GM12878 (cell line): ENCODE results near the gene TMPRSS11D. TPM values are rescaled to one million over a fixed set of nuclear protein-coding genes. Genes with fewer than 3 reads are reported as not detected.

Experiments used
- ATAC-seq: fragments of 200-7000 bp; cut with Tn5 transposase; 3 replicates; pipeline ENCODE4 v1.9.1; 2020; ENCODE audit warnings: mild to moderate bottlenecking, moderate library complexity
- BruUV-seq: library from RNA; stranded (reverse); fragments of 400-500 nt; replicated peaks from 2 replicates; lab custom pipeline; 2021; lab: Mats Ljungman, UMichigan
- CTCF ChIA-PET: fragments of 300-600 bp; sonication (Branson Sonifier 250); formaldehyde crosslinking; extraction: SDS; loops from one replicate; lab custom pipeline; 2021; ENCODE audit warnings: inconsistent platforms; lab: Yijun Ruan, JAX
- POLR2A ChIA-PET: fragments of 350-600 bp; formaldehyde crosslinking; extraction: SDS; loops from one replicate; lab custom pipeline; 2021; ENCODE audit warnings: inconsistent platforms; lab: Charles Lee
- RAD21 ChIA-PET: fragments of 300-600 bp; sonication (Branson Sonifier 250); formaldehyde crosslinking; loops from one replicate; lab custom pipeline; 2023; ENCODE audit warnings: antibody characterized with exemption; ENCODE audit not compliant: unreplicated experiment; lab: Charles Lee
- SMC1A ChIA-PET: fragments of 300-600 bp; sonication (Branson Sonifier 250); formaldehyde crosslinking; loops from one replicate; lab custom pipeline; 2023; ENCODE audit not compliant: unreplicated experiment, uncharacterized antibody; lab: Charles Lee
- DNase-seq: peaks from one replicate; pipeline ENCODE4 v3.0.0-alpha.2; 2011; ENCODE audit warnings: low read depth, low spot score
- FAIRE-seq: peaks from 3 replicates; lab custom pipeline; 2011; peaks lifted over from hg19 to GRCh38; lab: Jason Lieb, UNC
- H2AFZ ChIP-seq: 2 replicates; pipeline ENCODE4 v1.6.0; 2011; ENCODE audit warnings: low read depth, low read length, control low read depth; ENCODE audit not compliant: control insufficient read depth
- H3K27ac ChIP-seq: 2 replicates; pipeline ENCODE4 v1.5.1; 2011; ENCODE audit warnings: control low read depth; ENCODE audit not compliant: control insufficient read depth, insufficient read depth
- H3K27me3 ChIP-seq, 2 experiments: replicated peaks in 1 of 2; 2 replicates each; pipeline versions ENCODE4 v1.6.0 to v1.6.1; 2011; ENCODE audit warnings: low read length in 1 of 2; ENCODE audit not compliant: control insufficient read depth in 2 of 2, insufficient read depth in 2 of 2
- H3K36me3 ChIP-seq, 2 experiments: 2 replicates each; pipeline ENCODE4 v1.5.1; 2011; ENCODE audit warnings: low read length in 1 of 2; ENCODE audit not compliant: control insufficient read depth in 2 of 2, insufficient read depth in 2 of 2
- H3K4me1 ChIP-seq: 2 replicates; pipeline ENCODE4 v1.6.1; 2011; ENCODE audit warnings: mild to moderate bottlenecking, low read length, moderate library complexity, mixed read lengths; ENCODE audit not compliant: control insufficient read depth, insufficient read depth
- H3K4me2 ChIP-seq: 2 replicates; pipeline ENCODE4 v1.6.0; 2011; ENCODE audit warnings: control low read depth; ENCODE audit not compliant: control insufficient read depth, insufficient read depth
- H3K4me3 ChIP-seq: fragments of 200-600 bp; sonication (generic); 2 replicates; pipeline ENCODE4 v1.5.1; 2016
- H3K79me2 ChIP-seq: 2 replicates; pipeline ENCODE4 v1.6.0; 2011; ENCODE audit warnings: low read length; ENCODE audit not compliant: control insufficient read depth, insufficient read depth
- H3K9ac ChIP-seq: 2 replicates; pipeline ENCODE4 v1.8.0; 2011; ENCODE audit warnings: low read length, control low read depth, mixed read lengths; ENCODE audit not compliant: control insufficient read depth, insufficient read depth
- H3K9me3 ChIP-seq: replicated peaks from 3 replicates; pipeline ENCODE4 v1.5.1; 2011; ENCODE audit warnings: mild to moderate bottlenecking, low read length; ENCODE audit not compliant: control insufficient read depth, insufficient read depth
- H4K20me1 ChIP-seq: 2 replicates; pipeline ENCODE4 v1.6.0; 2011; ENCODE audit not compliant: control insufficient read depth, insufficient read depth
- ATF7 ChIP-seq: fragments of 450-650 bp; IDR thresholded peaks from 2 replicates; pipeline ENCODE4 v1.6.1; 2016; ENCODE audit warnings: low read depth, mild to moderate bottlenecking
- GATAD2B ChIP-seq: fragments of 450-650 bp; conservative IDR thresholded peaks from 2 replicates; pipeline ENCODE4 v1.6.1; 2017; ENCODE audit warnings: low read depth, mild to moderate bottlenecking, moderate library complexity
- HDAC2 ChIP-seq: fragments of 200-600 bp; sonication (generic); IDR thresholded peaks from 2 replicates; pipeline ENCODE4 v1.6.1; 2017
- IKZF2 ChIP-seq, 2 experiments: fragments of 450-650 bp; IDR thresholded peaks; 2 replicates each; pipeline ENCODE4 v1.6.1; 2017; ENCODE audit warnings: mild to moderate bottlenecking in 2 of 2, moderate library complexity in 2 of 2
- JUND ChIP-seq: IDR thresholded peaks from 2 replicates; pipeline ENCODE4 v1.6.1; 2012; ENCODE audit warnings: low read depth, mild to moderate bottlenecking, low read length, improper control_type of control experiment, moderate library complexity
- LARP7 ChIP-seq: fragments of 450-650 bp; IDR thresholded peaks from 2 replicates; pipeline ENCODE4 v1.6.1; 2017; ENCODE audit warnings: mild to moderate bottlenecking
- POLR2AphosphoS2 ChIP-seq: IDR thresholded peaks from 2 replicates; pipeline ENCODE4 v1.6.1; 2011; ENCODE audit warnings: low read depth, mild to moderate bottlenecking, low read length, improper control_type of control experiment, moderate library complexity
- RAD51 ChIP-seq: fragments of 450-650 bp; IDR thresholded peaks from 2 replicates; pipeline ENCODE4 v1.6.1; 2016; ENCODE audit warnings: moderate library complexity, mild to moderate bottlenecking, inconsistent platforms
- TAF1 ChIP-seq: IDR thresholded peaks from 2 replicates; pipeline ENCODE4 v1.6.1; 2011; ENCODE audit warnings: mild to moderate bottlenecking, low read depth, low read length, borderline replicate concordance
- TCF3 ChIP-seq: IDR thresholded peaks from 2 replicates; pipeline ENCODE4 v1.6.1; 2012; ENCODE audit warnings: low read depth, mild to moderate bottlenecking, low read length, borderline replicate concordance; ENCODE audit not compliant: insufficient read depth
- WGBS: methylation state at CpG from one replicate; pipeline ENCODE4 v1.1.6; 2016; ENCODE audit warnings: low lambda C conversion rate; ENCODE audit not compliant: insufficient replicate concordance, insufficient coverage; ENCODE audit errors: missing lambda C conversion rate; 5-methylcytosine and 5-hydroxymethylcytosine counted together
- in situ Hi-C: fragments of 300-500 bp; cut with MboI; formaldehyde crosslinking; loops from 9 replicates; pipeline ENCODE4 v1.14.3; 2018; ENCODE audit warnings: mixed read lengths
- intact Hi-C: fragments of 100-400 bp; cut with micrococcal nuclease; formaldehyde crosslinking; loops from one replicate; pipeline ENCODE4 v1.14.2; 2022; ENCODE audit not compliant: unreplicated experiment
- polyA plus RNA-seq, 11 experiments: library from polyadenylated mRNA; depleted of rRNA in 4 of 11; unstranded in 6 of 11; stranded (reverse) in 5 of 11; fragments of >200 nt; fragmentation: Nextera tagmentation in 4 of 11; fragmentation: Illumina TruSeq in 1 of 11; extraction: Ambion mirVana in 4 of 11; extraction: Trizol in 1 of 11; gene quantifications; 1 replicate in 1 of 11; 2 replicates in 10 of 11; pipeline versions ENCODE4 v1.2.1 to v1.2.3, GENCODE V29; 2011 to 2016; ENCODE audit warnings: inconsistent platforms in 2 of 11, missing spikeins in 2 of 11, low read depth in 1 of 11
- total RNA-seq, 4 experiments: library from RNA; depleted of rRNA in 3 of 4; stranded (reverse); fragments of >200 nt in 3 of 4; fragmentation: Illumina TruSeq in 1 of 4; extraction: Trizol in 1 of 4; gene quantifications; 2 replicates each; pipeline versions ENCODE4 v1.2.1 to v1.2.3, GENCODE V29; 2013 to 2021
- TF ChIP-seq, protein P1 (sequence below): IDR thresholded peaks from 2 replicates; pipeline ENCODE4 v1.6.1; 2012; ENCODE audit warnings: low read depth, low read length, improper control_type of control experiment
- TF ChIP-seq, protein P2 (sequence below): IDR thresholded peaks from 2 replicates; pipeline ENCODE4 v1.6.1; 2011; ENCODE audit warnings: borderline replicate concordance, low read depth, mild to moderate bottlenecking, moderate library complexity, mixed read lengths, low read length; ENCODE audit not compliant: insufficient read depth; ENCODE audit errors: extremely low read length
- TF ChIP-seq, protein P3 (sequence below): fragments of 450-650 bp; formaldehyde crosslinking; IDR thresholded peaks from 2 replicates; pipeline ENCODE4 v1.4.0; 2022; ENCODE audit warnings: mild to moderate bottlenecking, moderate library complexity

Gene TMPRSS11D
- total and polyA plus RNA-seq, 10 of the 15 experiments (the other 5 are each of a cell fraction or from before 2014, with no cell fraction given), result not detected

DNA sequence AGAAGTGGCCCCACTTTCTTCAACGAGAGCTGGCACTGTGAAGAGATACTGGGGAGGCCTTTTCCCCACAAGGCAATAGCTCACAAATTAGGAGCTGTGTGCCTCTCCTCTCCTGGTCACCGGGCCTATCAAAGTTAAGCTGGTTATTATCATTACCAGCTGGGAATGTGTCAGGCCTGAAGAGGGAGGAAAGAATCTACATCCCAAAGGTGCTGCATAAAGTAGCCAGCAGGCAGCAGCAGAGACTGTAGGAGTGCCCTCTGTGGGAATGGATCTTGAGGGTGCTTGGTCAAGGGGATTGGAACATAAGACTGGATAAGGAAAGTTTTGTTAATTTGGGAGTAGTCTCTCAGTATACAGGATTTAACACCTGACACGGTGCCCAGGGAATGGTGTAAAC, 9.1 kb upstream of the TMPRSS11D start:
- Histone ChIP-seq H3K4me1 (no peaks in the 10 kb centered on the region), H2AFZ (no peak overlapping the region), H4K20me1 (no peaks in the 10 kb centered on the region), H3K27me3 (no peaks in the 10 kb centered on the region), H3K4me3 (no peak overlapping the region), H3K4me2 (no peak overlapping the region), H3K79me2 (no peaks in the 10 kb centered on the region)
- CTCF ChIA-PET, result interaction anchor here (0.6 kb wide), 1 partner anchor 11 kb away, joined by 3 read pairs; no protein-coding TSS in a partner anchor
- in situ Hi-C loops, result no loop called here
- BruUV-seq, result no TSS peak
- POLR2A ChIA-PET, result no interaction called here
- ATAC-seq, result no peak
- DNase-seq, result no peak
- TF ChIP-seq, protein P1, sequence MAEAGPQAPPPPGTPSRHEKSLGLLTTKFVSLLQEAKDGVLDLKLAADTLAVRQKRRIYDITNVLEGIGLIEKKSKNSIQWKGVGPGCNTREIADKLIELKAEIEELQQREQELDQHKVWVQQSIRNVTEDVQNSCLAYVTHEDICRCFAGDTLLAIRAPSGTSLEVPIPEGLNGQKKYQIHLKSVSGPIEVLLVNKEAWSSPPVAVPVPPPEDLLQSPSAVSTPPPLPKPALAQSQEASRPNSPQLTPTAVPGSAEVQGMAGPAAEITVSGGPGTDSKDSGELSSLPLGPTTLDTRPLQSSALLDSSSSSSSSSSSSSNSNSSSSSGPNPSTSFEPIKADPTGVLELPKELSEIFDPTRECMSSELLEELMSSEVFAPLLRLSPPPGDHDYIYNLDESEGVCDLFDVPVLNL, result no peak
- TF ChIP-seq, all 136 proteins: peak for 0
- ChIA-PET RAD21 (no interaction called here), SMC1A (interaction anchor here (1.0 kb wide), 1 partner anchor 29 kb away, joined by 3 read pairs; no protein-coding TSS in a partner anchor)
- Histone ChIP-seq H3K9me3 (no peaks in the 10 kb centered on the region), H3K27ac (no peak overlapping the region), H3K36me3 (no peaks in the 10 kb centered on the region), H3K9ac (no peak overlapping the region)
- FAIRE-seq, result no peak
- intact Hi-C loops, result no loop called here
- 6% methylated on average over 3 of the region's 3 CpGs for WGBS

DNA sequence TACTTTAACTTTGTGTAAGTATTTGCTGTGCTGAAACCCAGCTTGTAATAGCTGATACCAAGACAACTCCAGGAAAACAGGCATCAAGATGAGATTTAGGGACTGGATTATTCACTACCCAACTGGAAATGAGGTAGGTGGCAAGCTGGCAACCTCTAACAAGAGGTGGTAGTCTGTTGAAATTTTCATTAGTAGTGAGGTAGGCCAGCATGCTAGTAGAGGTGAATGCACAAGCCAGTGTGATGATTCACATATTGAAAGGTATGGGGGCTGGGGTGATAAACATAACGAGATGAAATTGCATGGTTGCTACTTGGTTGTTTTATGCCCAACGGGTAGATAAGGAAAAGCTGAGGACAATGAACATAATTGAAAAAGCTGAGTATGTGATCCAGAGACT, 8.5 kb upstream of the TMPRSS11D start:
- POLR2A ChIA-PET, result no interaction called here
- Histone ChIP-seq H2AFZ (no peak overlapping the region), H3K4me3 (no peak overlapping the region), H3K9me3 (no peaks in the 10 kb centered on the region), H3K9ac (no peak overlapping the region), H3K27me3 (no peaks in the 10 kb centered on the region), H3K4me2 (no peak overlapping the region), H3K4me1 (no peaks in the 10 kb centered on the region), H3K79me2 (no peaks in the 10 kb centered on the region), H4K20me1 (no peaks in the 10 kb centered on the region), H3K27ac (no peak overlapping the region), H3K36me3 (no peaks in the 10 kb centered on the region)
- FAIRE-seq (no peak), DNase-seq (no peak), ATAC-seq (no peak)
- intact Hi-C loops, result no loop called here
- no TSS peak for BruUV-seq
- SMC1A ChIA-PET, result interaction anchor here (1.0 kb wide), 1 partner anchor 29 kb away, joined by 3 read pairs; no protein-coding TSS in a partner anchor
- 12% methylated on average over 2 of the region's 2 CpGs for WGBS
- in situ Hi-C loops, result no loop called here
- RAD21 ChIA-PET, result no interaction called here
- CTCF ChIA-PET, result interaction anchor here (0.7 kb wide), 1 partner anchor 23 kb away, joined by 4 read pairs; no protein-coding TSS in a partner anchor
- TF ChIP-seq JUND (no peak), ATF7 (no peak), IKZF2 (IDR thresholded peaks at IDR 0.05) (no peak), LARP7 (no peak), RAD51 (no peak), TAF1 (no peak), HDAC2 (no peak), GATAD2B (no peak), POLR2AphosphoS2 (no peak), TCF3 (no peak)
- TF ChIP-seq, protein P2, sequence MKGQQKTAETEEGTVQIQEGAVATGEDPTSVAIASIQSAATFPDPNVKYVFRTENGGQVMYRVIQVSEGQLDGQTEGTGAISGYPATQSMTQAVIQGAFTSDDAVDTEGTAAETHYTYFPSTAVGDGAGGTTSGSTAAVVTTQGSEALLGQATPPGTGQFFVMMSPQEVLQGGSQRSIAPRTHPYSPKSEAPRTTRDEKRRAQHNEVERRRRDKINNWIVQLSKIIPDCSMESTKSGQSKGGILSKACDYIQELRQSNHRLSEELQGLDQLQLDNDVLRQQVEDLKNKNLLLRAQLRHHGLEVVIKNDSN, result no peak
- TF ChIP-seq, protein P3, sequence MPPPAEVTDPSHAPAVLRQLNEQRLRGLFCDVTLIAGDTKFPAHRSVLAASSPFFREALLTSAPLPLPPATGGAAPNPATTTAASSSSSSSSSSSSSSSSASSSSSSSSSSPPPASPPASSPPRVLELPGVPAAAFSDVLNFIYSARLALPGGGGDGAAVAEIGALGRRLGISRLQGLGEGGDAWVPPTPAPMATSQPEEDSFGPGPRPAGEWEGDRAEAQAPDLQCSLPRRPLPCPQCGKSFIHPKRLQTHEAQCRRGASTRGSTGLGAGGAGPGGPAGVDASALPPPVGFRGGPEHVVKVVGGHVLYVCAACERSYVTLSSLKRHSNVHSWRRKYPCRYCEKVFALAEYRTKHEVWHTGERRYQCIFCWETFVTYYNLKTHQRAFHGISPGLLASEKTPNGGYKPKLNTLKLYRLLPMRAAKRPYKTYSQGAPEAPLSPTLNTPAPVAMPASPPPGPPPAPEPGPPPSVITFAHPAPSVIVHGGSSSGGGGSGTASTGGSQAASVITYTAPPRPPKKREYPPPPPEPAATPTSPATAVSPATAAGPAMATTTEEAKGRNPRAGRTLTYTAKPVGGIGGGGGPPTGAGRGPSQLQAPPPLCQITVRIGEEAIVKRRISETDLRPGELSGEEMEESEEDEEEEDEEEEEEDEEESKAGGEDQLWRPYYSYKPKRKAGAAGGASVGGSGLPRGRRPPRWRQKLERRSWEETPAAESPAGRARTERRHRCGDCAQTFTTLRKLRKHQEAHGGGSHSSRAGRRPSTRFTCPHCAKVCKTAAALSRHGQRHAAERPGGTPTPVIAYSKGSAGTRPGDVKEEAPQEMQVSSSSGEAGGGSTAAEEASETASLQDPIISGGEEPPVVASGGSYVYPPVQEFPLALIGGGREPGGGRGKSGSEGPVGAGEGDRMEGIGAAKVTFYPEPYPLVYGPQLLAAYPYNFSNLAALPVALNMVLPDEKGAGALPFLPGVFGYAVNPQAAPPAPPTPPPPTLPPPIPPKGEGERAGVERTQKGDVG (CRISPR knock-in tag), result no peak
